Measurements from ENCODE around the gene CAT. TPM values are rescaled to one million over a fixed set of nuclear protein-coding genes. Genes with fewer than 3 reads are reported as not detected.
A peak's percentile ranks its signal among the peaks of the same experiment; 100 is the strongest.

The CAT gene
- total RNA-seq, 1 donor from 2014 or later: 126 TPM

DNA sequence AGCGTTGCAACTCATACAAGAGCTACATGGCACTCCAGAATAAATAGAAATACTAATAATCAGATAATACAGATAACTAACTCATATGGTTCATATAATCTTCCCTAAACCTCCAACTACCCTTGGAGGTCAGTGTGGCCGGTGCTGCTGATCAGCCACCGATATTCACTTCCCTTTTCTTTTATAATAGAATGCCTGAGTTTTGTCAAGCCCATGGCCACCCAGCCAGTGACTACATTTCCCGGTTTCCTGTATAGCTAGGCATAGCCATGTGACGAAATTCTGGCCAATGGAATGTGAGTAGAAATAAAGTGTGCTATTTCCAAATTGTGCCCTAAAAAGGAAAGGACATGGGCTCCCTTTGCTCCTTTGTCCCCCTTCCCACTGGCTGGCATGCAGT, 5.9 kb upstream of the CAT start:
- TF ChIP-seq, protein P1, sequence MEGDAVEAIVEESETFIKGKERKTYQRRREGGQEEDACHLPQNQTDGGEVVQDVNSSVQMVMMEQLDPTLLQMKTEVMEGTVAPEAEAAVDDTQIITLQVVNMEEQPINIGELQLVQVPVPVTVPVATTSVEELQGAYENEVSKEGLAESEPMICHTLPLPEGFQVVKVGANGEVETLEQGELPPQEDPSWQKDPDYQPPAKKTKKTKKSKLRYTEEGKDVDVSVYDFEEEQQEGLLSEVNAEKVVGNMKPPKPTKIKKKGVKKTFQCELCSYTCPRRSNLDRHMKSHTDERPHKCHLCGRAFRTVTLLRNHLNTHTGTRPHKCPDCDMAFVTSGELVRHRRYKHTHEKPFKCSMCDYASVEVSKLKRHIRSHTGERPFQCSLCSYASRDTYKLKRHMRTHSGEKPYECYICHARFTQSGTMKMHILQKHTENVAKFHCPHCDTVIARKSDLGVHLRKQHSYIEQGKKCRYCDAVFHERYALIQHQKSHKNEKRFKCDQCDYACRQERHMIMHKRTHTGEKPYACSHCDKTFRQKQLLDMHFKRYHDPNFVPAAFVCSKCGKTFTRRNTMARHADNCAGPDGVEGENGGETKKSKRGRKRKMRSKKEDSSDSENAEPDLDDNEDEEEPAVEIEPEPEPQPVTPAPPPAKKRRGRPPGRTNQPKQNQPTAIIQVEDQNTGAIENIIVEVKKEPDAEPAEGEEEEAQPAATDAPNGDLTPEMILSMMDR (IDR thresholded peaks at IDR 0.05; ENCODE audit: borderline replicate concordance): no peak
- H3K27me3 ChIP-seq (ENCODE audit: low read depth): no peaks in the 10 kb centered on the region

DNA sequence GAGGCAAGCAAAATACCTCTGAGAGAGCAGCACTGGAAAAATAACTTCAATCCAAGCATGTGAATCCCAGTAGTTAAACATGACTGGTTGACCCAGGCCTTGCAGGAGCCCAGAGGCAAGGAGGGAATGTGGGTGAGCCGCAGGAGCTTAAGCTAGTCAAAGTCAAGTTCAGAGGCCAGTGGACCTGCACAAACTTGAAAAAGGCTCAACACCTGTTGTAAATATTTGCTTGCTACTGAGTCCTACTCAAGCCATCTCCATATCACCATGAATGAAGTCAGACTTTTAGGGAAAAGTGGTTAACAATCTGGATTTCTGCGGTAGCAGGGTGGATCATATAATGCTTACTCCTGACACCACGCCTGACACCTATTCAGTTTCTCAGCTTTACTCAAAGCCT, 4.8 kb upstream of the CAT start:
- H3K4me3 ChIP-seq: no peak overlapping the region
- intact Hi-C loops (cut with micrococcal nuclease): no loop called here

More for the DNA sequence above, 5.9 kb upstream of the CAT start:
- no peaks in the 10 kb centered on the region for H3K9me3 ChIP-seq (replicated peaks)
- H3K4me3 ChIP-seq: no peak overlapping the region
- H3K27ac ChIP-seq (replicated peaks): no peak overlapping the region
- no peak for DNase-seq
- H3K4me1 ChIP-seq: peaks cover 4% of the 10 kb centered on the region
- no peaks in the 10 kb centered on the region for H3K36me3 ChIP-seq
- intact Hi-C loops (cut with micrococcal nuclease): no loop called here

DNA sequence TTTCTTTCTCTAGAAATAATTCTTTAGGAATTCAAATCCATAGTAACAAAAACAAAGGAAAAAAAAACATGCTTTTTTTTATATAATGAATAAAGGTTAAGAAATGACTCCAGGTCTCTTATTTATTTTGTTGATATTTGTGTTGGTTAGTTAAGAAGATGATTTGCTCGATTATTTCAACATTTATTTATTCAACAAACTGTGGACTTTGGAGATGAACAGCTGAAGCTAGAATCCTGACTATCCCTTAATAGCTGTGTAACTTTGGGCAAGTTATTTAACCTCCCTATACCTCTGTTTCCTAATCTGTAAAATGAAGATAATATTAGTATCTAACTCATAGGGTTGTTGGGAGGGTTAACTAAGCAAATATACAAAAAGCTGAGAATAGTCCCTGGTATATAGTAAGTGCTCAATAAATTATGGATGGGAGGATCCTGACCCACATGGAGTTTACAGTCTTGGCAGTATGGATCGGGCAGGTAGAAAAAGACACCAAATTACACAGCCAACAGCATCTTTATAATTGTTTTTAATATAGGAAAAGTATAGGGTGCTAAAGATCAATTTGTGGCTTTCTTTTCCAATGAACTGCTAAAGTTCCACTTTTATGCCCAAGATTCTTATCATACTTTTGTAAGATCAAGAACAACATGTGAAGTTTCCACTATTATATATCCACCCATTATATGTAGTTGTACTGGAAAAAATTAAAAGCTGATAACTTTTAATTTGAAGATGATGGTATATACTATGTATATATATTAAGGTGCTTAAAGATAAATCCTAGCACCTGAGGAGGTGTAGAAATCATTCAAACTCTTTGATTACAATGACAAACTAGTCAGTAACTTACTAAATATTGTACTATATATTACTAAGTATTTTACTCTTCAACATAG, 1.3 kb upstream of the CAT start:
- H3K27ac ChIP-seq (replicated peaks): peak overlapping the region; percentile 98
- H3K27me3 ChIP-seq (ENCODE audit: low read depth): no peaks in the 10 kb centered on the region
- peak overlapping the region; percentile 93 for H3K4me3 ChIP-seq
- TF ChIP-seq, protein P1 (IDR thresholded peaks at IDR 0.05; ENCODE audit: borderline replicate concordance): no peak
- intact Hi-C loops (cut with micrococcal nuclease): no loop called here
- no peaks in the 10 kb centered on the region for H3K9me3 ChIP-seq (replicated peaks)
- peaks cover 48% of the 10 kb centered on the region for H3K4me1 ChIP-seq
- DNase-seq: no peak
- peaks cover 5% of the 10 kb centered on the region for H3K36me3 ChIP-seq

More for the DNA sequence above, 4.8 kb upstream of the CAT start:
- peaks cover 13% of the 10 kb centered on the region for H3K4me1 ChIP-seq
- no peaks in the 10 kb centered on the region for H3K27me3 ChIP-seq (ENCODE audit: low read depth)
- no peak overlapping the region for H3K27ac ChIP-seq (replicated peaks)
- no peaks in the 10 kb centered on the region for H3K36me3 ChIP-seq
- TF ChIP-seq, protein P1 (IDR thresholded peaks at IDR 0.05; ENCODE audit: borderline replicate concordance): no peak
- DNase-seq: no peak
- H3K9me3 ChIP-seq (replicated peaks): no peaks in the 10 kb centered on the region

DNA sequence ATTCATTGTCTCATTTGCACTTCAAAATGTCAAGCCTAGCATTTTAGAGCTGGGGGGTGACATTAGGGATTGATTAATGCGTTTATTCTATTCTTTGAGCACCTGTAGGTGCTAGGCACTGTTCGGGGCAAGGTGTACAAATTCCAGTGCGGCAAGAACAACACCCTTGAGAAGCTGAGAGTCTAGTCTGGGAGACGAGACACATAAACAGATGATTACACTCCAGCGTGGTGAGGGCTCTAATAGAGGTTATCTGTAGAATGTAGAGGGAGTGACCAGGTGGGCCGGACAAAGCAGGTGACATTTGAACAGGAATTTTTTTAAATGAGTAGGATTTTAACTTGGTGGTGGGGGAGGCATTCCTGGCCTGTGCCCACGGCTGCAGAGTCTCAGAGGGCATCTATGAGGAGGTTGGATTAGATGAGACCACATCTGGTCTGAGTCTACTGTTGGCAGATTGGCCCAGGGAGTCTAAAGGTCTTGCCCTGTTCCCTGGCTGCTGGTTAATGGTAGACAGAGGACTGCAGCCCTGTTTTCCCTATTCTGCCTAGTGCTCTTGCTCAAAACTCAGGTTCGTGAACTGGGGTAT, 970 bp downstream of the CAT start:
- Histone ChIP-seq H3K36me3 (peaks cover 5% of the 10 kb centered on the region), H3K4me1 (peaks cover 71% of the 10 kb centered on the region), H3K4me3 (peak overlapping the region; percentile 93), H3K27me3 (ENCODE audit: low read depth) (no peaks in the 10 kb centered on the region), H3K9me3 (replicated peaks) (no peaks in the 10 kb centered on the region), H3K27ac (replicated peaks) (peak overlapping the region; percentile 98)
- no peak for DNase-seq
- intact Hi-C loops (cut with micrococcal nuclease): no loop called here
- TF ChIP-seq, protein P1 (IDR thresholded peaks at IDR 0.05; ENCODE audit: borderline replicate concordance): no peak

DNA sequence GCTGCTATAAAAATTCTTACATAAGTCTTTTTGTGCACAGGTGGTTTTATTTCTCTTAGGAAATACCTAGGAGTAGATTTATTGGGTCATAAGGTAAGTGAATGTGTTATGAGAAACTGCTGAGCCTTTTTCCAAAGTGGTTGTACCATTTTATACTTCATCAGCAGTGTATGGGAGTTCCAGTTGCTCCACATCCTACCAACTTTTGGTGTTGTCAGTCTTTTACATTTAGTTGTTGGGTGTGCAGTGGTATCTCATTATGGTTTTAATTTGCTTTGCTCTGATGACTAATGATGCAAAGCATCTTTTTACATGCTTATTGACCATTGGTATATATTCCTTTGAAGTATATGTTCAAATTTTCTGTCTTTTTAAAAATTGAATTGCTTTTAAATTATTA, 3.1 kb downstream of the CAT start:
- H3K27me3 ChIP-seq (ENCODE audit: low read depth): no peaks in the 10 kb centered on the region
- no peak overlapping the region for H3K27ac ChIP-seq (replicated peaks)
- H3K4me3 ChIP-seq: no peak overlapping the region
- TF ChIP-seq, protein P1 (IDR thresholded peaks at IDR 0.05; ENCODE audit: borderline replicate concordance): no peak
- intact Hi-C loops (cut with micrococcal nuclease): no loop called here
- no peak for DNase-seq
- H3K9me3 ChIP-seq (replicated peaks): no peaks in the 10 kb centered on the region
- peaks cover 92% of the 10 kb centered on the region for H3K4me1 ChIP-seq
- peaks cover 5% of the 10 kb centered on the region for H3K36me3 ChIP-seq

Data from left ventricle myocardium inferior (tissue), 1 donor.